Trophoblast cell (in vitro differentiated cells and primary cell): Measurements from ENCODE around the gene MBD3.

ENCODE experiments used
- DNase-seq, 2 donors: peaks; one replicate each; pipeline ENCODE4 v3.0.0-alpha.2; 2016
- H2AFZ ChIP-seq: 2 replicates; pipeline ENCODE4 v1.6.1; 2013; ENCODE audit warnings: low read length, moderate library complexity, mild to moderate bottlenecking; ENCODE audit not compliant: insufficient read depth, poor library complexity
- H2AK5ac ChIP-seq: 2 replicates; pipeline ENCODE4 v1.6.1; 2013; ENCODE audit warnings: mild to moderate bottlenecking, low read length
- H2BK120ac ChIP-seq: 2 replicates; pipeline ENCODE4 v1.6.1; 2013; ENCODE audit warnings: low read length, mild to moderate bottlenecking, moderate library complexity; ENCODE audit not compliant: insufficient read depth, poor library complexity
- H2BK12ac ChIP-seq: 2 replicates; pipeline ENCODE4 v1.6.1; 2013; ENCODE audit warnings: mild to moderate bottlenecking, low read length, moderate library complexity
- H2BK5ac ChIP-seq: 2 replicates; pipeline ENCODE4 v1.6.1; 2013; ENCODE audit warnings: low read length, low read depth, moderate library complexity, mild to moderate bottlenecking; ENCODE audit not compliant: poor library complexity
- H3K14ac ChIP-seq: 2 replicates; pipeline ENCODE4 v1.6.1; 2013; ENCODE audit warnings: mild to moderate bottlenecking, low read length
- H3K18ac ChIP-seq: 2 replicates; pipeline ENCODE4 v1.6.1; 2013; ENCODE audit warnings: mild to moderate bottlenecking, low read length
- H3K23ac ChIP-seq: 2 replicates; pipeline ENCODE4 v1.6.1; 2013; ENCODE audit warnings: low read length
- H3K27ac ChIP-seq: 2 replicates; pipeline ENCODE4 v1.5.1; 2013; ENCODE audit warnings: low read depth, mild to moderate bottlenecking, inconsistent platforms, low read length, moderate library complexity
- H3K27me3 ChIP-seq: 2 replicates; pipeline ENCODE4 v1.6.1; 2013; ENCODE audit warnings: inconsistent platforms, mild to moderate bottlenecking, low read length, moderate library complexity; ENCODE audit not compliant: insufficient read depth
- H3K36me3 ChIP-seq, 2 experiments: 1 replicate in 1 of 2; 2 replicates in 1 of 2; pipeline ENCODE4 v1.6.1; 2013; ENCODE audit warnings: low read length in 2 of 2, mild to moderate bottlenecking in 2 of 2, moderate library complexity in 1 of 2; ENCODE audit not compliant: insufficient read depth in 2 of 2, control insufficient read depth in 1 of 2
- H3K4ac ChIP-seq: 2 replicates; pipeline ENCODE4 v1.6.1; 2013; ENCODE audit warnings: low read depth, mild to moderate bottlenecking, low read length, moderate library complexity
- H3K4me1 ChIP-seq, 2 experiments: 1 replicate in 1 of 2; 2 replicates in 1 of 2; pipeline ENCODE4 v1.6.1; 2013; ENCODE audit warnings: low read length in 2 of 2, mild to moderate bottlenecking in 2 of 2, moderate library complexity in 1 of 2; ENCODE audit not compliant: insufficient read depth in 2 of 2, control insufficient read depth in 1 of 2
- H3K4me2 ChIP-seq: 2 replicates; pipeline ENCODE4 v1.6.1; 2013; ENCODE audit warnings: inconsistent platforms, mild to moderate bottlenecking, low read length, moderate library complexity
- H3K4me3 ChIP-seq: 2 replicates; pipeline ENCODE4 v1.5.1; 2013; ENCODE audit warnings: mild to moderate bottlenecking, low read depth, low read length, inconsistent platforms
- H3K79me1 ChIP-seq: one replicate; pipeline ENCODE4 v1.6.1; 2013; ENCODE audit warnings: low read length
- H3K79me2 ChIP-seq: 2 replicates; pipeline ENCODE4 v1.6.1; 2013; ENCODE audit warnings: low read length, mild to moderate bottlenecking; ENCODE audit not compliant: control insufficient read depth, insufficient read depth, poor library complexity
- H3K9ac ChIP-seq: 2 replicates; pipeline ENCODE4 v1.6.1; 2013; ENCODE audit warnings: mild to moderate bottlenecking, low read length
- H3K9me3 ChIP-seq: 2 replicates; pipeline ENCODE4 v1.6.1; 2013; ENCODE audit warnings: low read depth, mild to moderate bottlenecking, control low read depth, inconsistent platforms, low read length; ENCODE audit not compliant: insufficient read depth
- H4K12ac ChIP-seq: 2 replicates; pipeline ENCODE4 v1.6.1; 2013; ENCODE audit warnings: low read depth, mild to moderate bottlenecking, low read length, moderate library complexity
- H4K8ac ChIP-seq: 2 replicates; pipeline ENCODE4 v1.6.1; 2013; ENCODE audit warnings: low read depth, mild to moderate bottlenecking, low read length, moderate library complexity
- H4K91ac ChIP-seq: one replicate; pipeline ENCODE4 v1.6.1; 2013; ENCODE audit warnings: low read depth, mild to moderate bottlenecking, low read length, moderate library complexity
- WGBS: extraction: QIAGEN DNeasy Blood & Tissue Kit; methylation state at CpG from one replicate; pipeline ENCODE4 v1.1.7; 2013; ENCODE audit warnings: missing lambda C conversion rate; ENCODE audit not compliant: insufficient read length, insufficient coverage; ENCODE audit errors: extremely low coverage; 5-methylcytosine and 5-hydroxymethylcytosine counted together

MBD3 gene

DNA sequence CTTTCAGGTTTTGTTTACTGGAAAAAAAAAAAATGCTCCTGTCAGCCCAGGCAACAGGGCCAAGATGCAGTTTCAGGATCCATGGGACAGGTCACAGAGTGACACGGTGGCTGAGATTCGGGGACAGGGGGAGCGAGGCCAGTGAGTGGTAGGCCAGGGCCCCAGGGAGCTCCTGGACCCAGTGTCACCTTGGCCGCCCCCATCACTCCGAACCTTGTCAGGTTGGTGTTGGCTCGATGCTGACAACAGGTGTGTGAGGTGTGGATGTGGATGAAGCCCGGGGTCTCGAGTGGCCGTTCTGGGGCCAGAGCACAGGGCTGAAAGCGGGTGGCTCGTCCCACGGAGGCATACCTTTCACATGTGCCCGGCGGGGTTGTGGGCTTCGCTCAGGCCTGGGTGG is 18.7 kb upstream of the MBD3 start:
- Histone ChIP-seq H3K79me1 (no peaks in the 10 kb centered on the region), H3K18ac (no peak overlapping the region), H2BK12ac (no peak overlapping the region), H3K36me3 (peaks cover 64 to 66% of the 10 kb centered on the region in 2 experiments), H3K4me1 (peaks cover 3 to 4% of the 10 kb centered on the region in 2 experiments), H4K91ac (no peak overlapping the region), H4K8ac (no peak overlapping the region), H4K12ac (no peak overlapping the region), H2BK120ac (no peak overlapping the region), H3K23ac (no peak overlapping the region), H3K14ac (no peak overlapping the region), H3K27ac (no peak overlapping the region), H3K9me3 (peaks cover 2% of the 10 kb centered on the region), H3K79me2 (no peaks in the 10 kb centered on the region), H2AFZ (no peak overlapping the region), H2BK5ac (no peak overlapping the region), H3K9ac (no peak overlapping the region), H3K4me3 (no peak overlapping the region), H3K4ac (no peak overlapping the region), H2AK5ac (no peak overlapping the region), H3K4me2 (no peak overlapping the region), H3K27me3 (no peaks in the 10 kb centered on the region)
- no CpG with 5 or more reads among the region's 15 CpGs for WGBS
- DNase-seq = no peak

- H3K4me2 ChIP-seq = no peak overlapping the region
- H3K4me1 ChIP-seq = peaks cover 8 to 9% of the 10 kb centered on the region in 2 experiments
- no peak overlapping the region for H2AK5ac ChIP-seq
- no peak overlapping the region for H3K4me3 ChIP-seq
- H3K4ac ChIP-seq = no peak overlapping the region
- no peaks in the 10 kb centered on the region for H3K27me3 ChIP-seq
- no peak overlapping the region for H3K9ac ChIP-seq
- WGBS = no CpG with 5 or more reads among the region's 11 CpGs
- H4K8ac ChIP-seq = no peak overlapping the region
- H3K14ac ChIP-seq = no peak overlapping the region
- H2BK5ac ChIP-seq = no peak overlapping the region
- no peak overlapping the region for H4K12ac ChIP-seq
- peaks cover 2% of the 10 kb centered on the region for H3K9me3 ChIP-seq
- H3K27ac ChIP-seq = no peak overlapping the region
- peaks cover 4% of the 10 kb centered on the region for H3K79me2 ChIP-seq
- no peak overlapping the region for H4K91ac ChIP-seq
- H3K36me3 ChIP-seq = peaks cover 62% of the 10 kb centered on the region in 2 experiments
- H3K23ac ChIP-seq = no peak overlapping the region
- no peak overlapping the region for H2AFZ ChIP-seq
- DNase-seq = no peak
- no peak overlapping the region for H2BK120ac ChIP-seq
- peaks cover 7% of the 10 kb centered on the region for H3K79me1 ChIP-seq
- no peak overlapping the region for H3K18ac ChIP-seq
- H2BK12ac ChIP-seq = no peak overlapping the region
Observed at GRCh38 chr19:1610579-1610978, 17.9 kb upstream of the MBD3 start.

GRCh38 chr19:1609680-1610474 is 17.2 kb upstream of the MBD3 start:
- Histone ChIP-seq H3K4me1 (peaks cover 8 to 9% of the 10 kb centered on the region in 2 experiments), H4K8ac (peak overlapping the region; percentile 13), H3K9me3 (peaks cover 2% of the 10 kb centered on the region), H2AFZ (no peak overlapping the region), H2BK120ac (no peak overlapping the region), H3K4me2 (no peak overlapping the region), H3K27ac (no peak overlapping the region), H2BK5ac (no peak overlapping the region), H2AK5ac (no peak overlapping the region), H3K79me1 (peaks cover 12% of the 10 kb centered on the region), H3K4ac (no peak overlapping the region), H4K91ac (no peak overlapping the region), H3K36me3 (peaks cover 55% of the 10 kb centered on the region in 2 experiments), H3K14ac (no peak overlapping the region), H3K79me2 (peaks cover 7% of the 10 kb centered on the region), H3K9ac (no peak overlapping the region), H3K18ac (no peak overlapping the region), H3K23ac (no peak overlapping the region), H3K4me3 (no peak overlapping the region), H2BK12ac (no peak overlapping the region), H4K12ac (no peak overlapping the region), H3K27me3 (no peaks in the 10 kb centered on the region)
- no peak for DNase-seq
- no CpG with 5 or more reads among the region's 16 CpGs for WGBS

DNA sequence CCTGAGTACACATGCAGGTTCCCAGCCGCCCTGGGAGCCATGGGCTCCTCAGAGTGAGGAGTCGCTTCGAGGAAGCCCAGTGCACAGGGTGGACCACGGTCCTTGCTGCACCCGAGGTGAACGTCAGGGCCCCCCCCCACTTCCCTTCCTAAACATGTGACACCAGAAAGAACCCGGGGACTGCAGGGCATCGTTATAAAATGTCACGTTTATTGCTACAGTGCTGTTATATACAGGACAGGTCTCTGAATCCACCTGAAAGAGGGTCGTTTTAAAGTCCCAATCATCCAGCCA is 16.4 kb upstream of the MBD3 start:
- H2BK12ac ChIP-seq = no peak overlapping the region
- no CpG with 5 or more reads among the region's 10 CpGs for WGBS

More for the DNA sequence above, 16.4 kb upstream of the MBD3 start:
- peak in 1 of 2 donors; percentile 41 for DNase-seq
- Histone ChIP-seq H2BK120ac (no peak overlapping the region), H3K79me2 (peaks cover 11% of the 10 kb centered on the region), H3K9ac (no peak overlapping the region), H3K36me3 (peaks cover 47% of the 10 kb centered on the region in 2 experiments), H4K91ac (no peak overlapping the region), H2AFZ (no peak overlapping the region), H3K9me3 (peaks cover 2% of the 10 kb centered on the region), H4K8ac (no peak overlapping the region), H3K79me1 (peaks cover 13% of the 10 kb centered on the region), H2BK5ac (no peak overlapping the region), H4K12ac (no peak overlapping the region), H2AK5ac (no peak overlapping the region), H3K4ac (no peak overlapping the region), H3K4me3 (no peak overlapping the region), H3K18ac (no peak overlapping the region), H3K14ac (no peak overlapping the region), H3K23ac (no peak overlapping the region), H3K27ac (no peak overlapping the region), H3K4me2 (no peak overlapping the region), H3K27me3 (no peaks in the 10 kb centered on the region), H3K4me1 (peaks cover 11 to 12% of the 10 kb centered on the region in 2 experiments)
